GM12892 (cell line): ENCODE measurements around the gene CLK1.

Experiments
- POLR2A ChIP-seq: IDR thresholded peaks from 2 replicates; pipeline ENCODE4 v1.6.1; 2011; ENCODE audit warnings: low read depth, low read length, control low read depth
- POLR2AphosphoS5 ChIP-seq: IDR thresholded peaks from 2 replicates; pipeline ENCODE4 v1.6.1; 2011; ENCODE audit warnings: low read depth, low read length, control low read depth
- TAF1 ChIP-seq: IDR thresholded peaks from 2 replicates; pipeline ENCODE4 v1.6.1; 2011; ENCODE audit warnings: low read depth, mild to moderate bottlenecking, control low read depth, low read length, borderline replicate concordance

GRCh38 chr2:200905618-200906296, 41.3 kb upstream of the CLK1 start:
- no peak for TF ChIP-seq POLR2A
- TF ChIP-seq TAF1 = no peak
- no peak for TF ChIP-seq POLR2AphosphoS5
